OCI-LY1 (cell line): ENCODE measurements around the gene SPIN1.

Experiments used
- H2AFZ ChIP-seq: fragments of 200-600 bp; sonication (generic), shearing (Covaris generic); 2 replicates; pipeline ENCODE4 v1.6.0; 2014; ENCODE audit warnings: antibody characterized with exemption, mild to moderate bottlenecking, low read length
- H3F3A ChIP-seq: fragments of 200-600 bp; sonication (generic), shearing (Covaris generic); 2 replicates; pipeline ENCODE4 v1.6.0; 2014; ENCODE audit warnings: mild to moderate bottlenecking, antibody characterized with exemption, low read length, moderate library complexity; ENCODE audit not compliant: insufficient read depth
- H3K27ac ChIP-seq: fragments of 200-600 bp; sonication (generic); 2 replicates; pipeline ENCODE4 v1.5.1; 2014; ENCODE audit warnings: low read length, mixed run types, mild to moderate bottlenecking, low read depth; ENCODE audit not compliant: poor library complexity, severe bottlenecking
- H3K27me3 ChIP-seq: fragments of 200-600 bp; sonication (generic); 2 replicates; pipeline ENCODE4 v1.6.0; 2014; ENCODE audit warnings: antibody characterized with exemption, mild to moderate bottlenecking, low read length, moderate library complexity; ENCODE audit not compliant: insufficient read depth
- H3K36me3 ChIP-seq: fragments of 200-600 bp; sonication (generic); 2 replicates; pipeline ENCODE4 v1.6.1; 2014; ENCODE audit warnings: mild to moderate bottlenecking, antibody characterized with exemption, low read length, moderate library complexity, mixed read lengths; ENCODE audit not compliant: insufficient read depth
- H3K4me1 ChIP-seq: fragments of 200-600 bp; sonication (generic); 2 replicates; pipeline ENCODE4 v1.5.1; 2014; ENCODE audit warnings: mild to moderate bottlenecking, low read length, moderate library complexity; ENCODE audit not compliant: insufficient read depth, severe bottlenecking
- H3K4me2 ChIP-seq: fragments of 200-600 bp; sonication (generic), shearing (Covaris generic); 2 replicates; pipeline ENCODE4 v1.6.1; 2014; ENCODE audit warnings: low read length
- H3K4me3 ChIP-seq: fragments of 200-600 bp; sonication (generic); 2 replicates; pipeline ENCODE4 v1.5.1; 2014; ENCODE audit warnings: low read length, low read depth, mild to moderate bottlenecking, mixed read lengths; ENCODE audit not compliant: poor library complexity, severe bottlenecking
- H3K79me2 ChIP-seq: fragments of 200-600 bp; shearing (Covaris generic); 2 replicates; pipeline ENCODE4 v1.6.1; 2016; ENCODE audit warnings: mixed run types, low read length, mixed read lengths; ENCODE audit not compliant: insufficient read depth
- H3K9ac ChIP-seq: fragments of 200-600 bp; sonication (generic), shearing (Covaris generic); 2 replicates; pipeline ENCODE4 v1.6.1; 2014; ENCODE audit warnings: mild to moderate bottlenecking, low read length, mixed read lengths
- H3K9me2 ChIP-seq: fragments of 200-600 bp; sonication (generic), shearing (Covaris generic); 2 replicates; pipeline ENCODE4 v1.6.1; 2014; ENCODE audit warnings: low read depth, mild to moderate bottlenecking, low read length, mixed read lengths
- H3K9me3 ChIP-seq: fragments of 200-600 bp; shearing (Covaris generic); 2 replicates; pipeline ENCODE4 v1.6.1; 2014; ENCODE audit warnings: low read length, mixed read lengths
- H4K20me1 ChIP-seq: fragments of 200-600 bp; sonication (generic), shearing (Covaris generic); 2 replicates; pipeline ENCODE4 v1.6.0; 2016; ENCODE audit warnings: mild to moderate bottlenecking, low read length; ENCODE audit not compliant: insufficient read depth
- EZH2 ChIP-seq: fragments of 200-600 bp; sonication (generic), shearing (Covaris generic); IDR thresholded peaks from 2 replicates; pipeline ENCODE4 v1.8.0; 2017; ENCODE audit warnings: borderline replicate concordance, mixed run types, mild to moderate bottlenecking, antibody characterized with exemption, low read length, moderate library complexity, mixed read lengths
- TF ChIP-seq, protein P1 (sequence below): fragments of 200-600 bp; sonication (generic), shearing (Covaris generic); IDR thresholded peaks from 2 replicates; pipeline ENCODE4 v1.5.1; 2017; ENCODE audit warnings: mild to moderate bottlenecking, antibody characterized with exemption, low read length, moderate library complexity, mixed read lengths

SPIN1 gene

DNA sequence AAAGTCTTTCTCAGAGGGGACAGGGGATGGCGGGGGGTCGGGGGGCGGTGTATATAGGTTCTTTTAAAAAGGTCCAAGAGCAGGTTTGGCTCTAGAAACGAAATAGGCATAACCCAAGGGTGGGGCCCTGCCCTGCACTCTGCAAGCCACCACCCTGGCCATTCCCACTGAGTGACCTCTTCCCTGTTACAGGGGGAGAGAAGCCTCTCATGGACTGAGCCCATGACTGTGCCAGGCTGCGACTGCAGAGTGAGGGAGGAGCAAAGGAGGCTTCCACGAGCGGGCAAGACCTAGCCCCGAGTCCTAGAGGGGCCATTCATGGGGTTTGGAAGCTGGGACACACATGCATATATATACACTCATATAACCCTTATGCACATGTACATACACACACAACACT lies 136.7 kb downstream of the SPIN1 start:
- Histone ChIP-seq H3K4me1 (no peaks in the 10 kb centered on the region), H3K4me2 (no peak overlapping the region), H3K27me3 (no peaks in the 10 kb centered on the region), H2AFZ (no peak overlapping the region), H3F3A (no peaks in the 10 kb centered on the region), H3K36me3 (no peaks in the 10 kb centered on the region), H3K9ac (no peak overlapping the region), H3K9me2 (no peaks in the 10 kb centered on the region), H3K4me3 (no peak overlapping the region), H3K9me3 (no peaks in the 10 kb centered on the region), H3K27ac (no peak overlapping the region), H3K79me2 (no peaks in the 10 kb centered on the region), H4K20me1 (no peaks in the 10 kb centered on the region)
- TF ChIP-seq, protein P1, sequence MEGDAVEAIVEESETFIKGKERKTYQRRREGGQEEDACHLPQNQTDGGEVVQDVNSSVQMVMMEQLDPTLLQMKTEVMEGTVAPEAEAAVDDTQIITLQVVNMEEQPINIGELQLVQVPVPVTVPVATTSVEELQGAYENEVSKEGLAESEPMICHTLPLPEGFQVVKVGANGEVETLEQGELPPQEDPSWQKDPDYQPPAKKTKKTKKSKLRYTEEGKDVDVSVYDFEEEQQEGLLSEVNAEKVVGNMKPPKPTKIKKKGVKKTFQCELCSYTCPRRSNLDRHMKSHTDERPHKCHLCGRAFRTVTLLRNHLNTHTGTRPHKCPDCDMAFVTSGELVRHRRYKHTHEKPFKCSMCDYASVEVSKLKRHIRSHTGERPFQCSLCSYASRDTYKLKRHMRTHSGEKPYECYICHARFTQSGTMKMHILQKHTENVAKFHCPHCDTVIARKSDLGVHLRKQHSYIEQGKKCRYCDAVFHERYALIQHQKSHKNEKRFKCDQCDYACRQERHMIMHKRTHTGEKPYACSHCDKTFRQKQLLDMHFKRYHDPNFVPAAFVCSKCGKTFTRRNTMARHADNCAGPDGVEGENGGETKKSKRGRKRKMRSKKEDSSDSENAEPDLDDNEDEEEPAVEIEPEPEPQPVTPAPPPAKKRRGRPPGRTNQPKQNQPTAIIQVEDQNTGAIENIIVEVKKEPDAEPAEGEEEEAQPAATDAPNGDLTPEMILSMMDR = no peak
- no peak for TF ChIP-seq EZH2

DNA sequence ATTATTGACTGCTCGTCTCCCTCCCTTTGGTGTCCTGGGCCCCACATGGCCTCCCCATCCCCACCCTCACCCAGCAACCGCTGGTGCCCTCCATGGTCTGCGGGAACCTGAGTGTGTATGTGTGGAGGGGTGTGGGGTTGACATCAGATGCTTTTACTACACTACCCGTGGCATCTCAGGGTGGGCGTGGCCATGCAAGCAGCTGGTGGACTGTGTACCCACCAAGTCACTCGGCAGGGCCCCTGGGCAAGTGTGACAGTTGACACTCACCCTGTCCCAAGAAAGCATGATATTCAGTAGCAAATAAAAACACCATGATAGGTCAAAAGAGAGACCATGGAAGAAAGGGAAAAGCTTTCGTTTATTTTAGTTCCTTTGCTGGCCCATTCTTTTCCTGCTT lies 139.4 kb downstream of the SPIN1 start:
- Histone ChIP-seq H4K20me1 (no peaks in the 10 kb centered on the region), H3K9ac (no peak overlapping the region), H3F3A (no peaks in the 10 kb centered on the region), H3K79me2 (no peaks in the 10 kb centered on the region), H3K4me1 (no peaks in the 10 kb centered on the region), H3K27ac (no peak overlapping the region), H3K4me3 (no peak overlapping the region), H3K9me3 (no peaks in the 10 kb centered on the region), H3K4me2 (no peak overlapping the region), H2AFZ (no peak overlapping the region), H3K27me3 (no peaks in the 10 kb centered on the region), H3K9me2 (no peaks in the 10 kb centered on the region), H3K36me3 (no peaks in the 10 kb centered on the region)
- TF ChIP-seq, protein P1 = no peak
- no peak for TF ChIP-seq EZH2
